ENCODE data around the gene DRAP1. TPM values are rescaled to one million over a fixed set of nuclear protein-coding genes. Genes with fewer than 3 reads are reported as not detected.

The DRAP1 gene
- total and polyA plus RNA-seq, 9 of the 15 experiments (the other 6 are each of a cell fraction or from before 2014, with no cell fraction given), result 9.6 to 200 (median 92.9) TPM

DNA sequence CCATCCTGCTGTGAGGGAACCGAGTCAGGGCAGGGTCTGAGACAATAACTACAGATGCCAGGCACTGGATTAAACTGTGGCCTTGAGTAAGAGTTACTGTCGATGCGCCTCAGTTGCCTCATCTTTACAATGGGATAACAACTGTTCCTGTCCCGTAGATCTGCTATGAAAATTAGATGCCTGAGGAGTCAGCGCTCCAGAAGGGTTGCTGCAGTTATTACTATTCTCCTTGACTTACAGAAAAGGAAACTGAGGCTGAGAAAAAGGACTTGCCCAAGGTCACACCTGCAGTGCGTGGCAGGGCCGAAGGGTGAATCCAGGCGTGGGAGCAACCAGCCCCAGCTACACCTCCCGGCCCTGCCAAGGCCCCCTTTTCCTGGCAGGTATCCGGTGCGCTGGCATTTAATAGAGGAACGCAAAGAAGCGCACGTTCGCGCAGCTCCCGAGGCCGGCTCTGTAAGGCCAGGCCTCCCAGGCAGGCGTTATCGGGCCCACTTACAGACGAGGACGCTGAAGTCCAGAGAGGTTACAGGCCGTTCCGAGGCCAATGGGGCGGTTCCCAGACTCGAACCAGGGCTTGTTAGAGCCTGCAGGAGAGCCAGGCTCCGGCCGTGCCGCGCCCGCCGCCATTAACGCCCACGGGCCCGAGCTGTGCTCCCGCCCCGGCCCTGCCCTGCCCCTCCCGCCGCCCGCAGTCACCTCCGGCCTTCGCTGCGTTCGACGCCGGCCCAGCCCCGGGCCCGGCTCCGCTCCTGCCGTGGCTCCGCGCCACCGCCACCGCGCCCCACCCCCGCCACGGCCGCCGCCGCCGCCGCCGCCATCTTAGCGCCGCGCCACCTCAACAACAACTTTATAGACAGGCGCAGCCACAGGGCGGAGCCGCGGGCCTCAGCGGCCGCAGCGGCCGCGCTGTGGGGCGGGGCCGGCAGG lies 750 bp upstream of the DRAP1 start, which contains the start of gene C11orf68 (continued):
- TF ChIP-seq HEY1 (CRISPR knock-in tag; IDR thresholded peaks at IDR 0.05; ENCODE audit: borderline replicate concordance) (no peak), HCFC1 (IDR thresholded peaks at IDR 0.05; ENCODE audit: low read depth, low read length) (peak; percentile 12), MTA3 (IDR thresholded peaks at IDR 0.05; ENCODE audit: borderline replicate concordance) (no peak), LARP7 (IDR thresholded peaks at IDR 0.05) (no peak), CBFA2T3 (IDR thresholded peaks at IDR 0.05) (no peak), KDM4B (IDR thresholded peaks at IDR 0.05; ENCODE audit: borderline replicate concordance in 2 of 2, low read depth in 1 of 2) (no peak), POLR2A (conservative IDR thresholded peaks at IDR 0.05) (no peak), MCM3 (IDR thresholded peaks at IDR 0.05) (no peak), ZNF583 (CRISPR knock-in tag; IDR thresholded peaks at IDR 0.05) (no peak), RNF2 (IDR thresholded peaks at IDR 0.05) (no peak), RAD21 (CRISPR knock-in tag; conservative IDR thresholded peaks at IDR 0.05 in 1 of 2, IDR thresholded peaks at IDR 0.05 in 1 of 2) (no peak), TRIM28 (IDR thresholded peaks at IDR 0.05) (no peak), CBFB (CRISPR knock-in tag; IDR thresholded peaks at IDR 0.05) (no peak), HSF4 (CRISPR knock-in tag; IDR thresholded peaks at IDR 0.05; ENCODE audit: borderline replicate concordance) (no peak)
- TF ChIP-seq, protein P1, sequence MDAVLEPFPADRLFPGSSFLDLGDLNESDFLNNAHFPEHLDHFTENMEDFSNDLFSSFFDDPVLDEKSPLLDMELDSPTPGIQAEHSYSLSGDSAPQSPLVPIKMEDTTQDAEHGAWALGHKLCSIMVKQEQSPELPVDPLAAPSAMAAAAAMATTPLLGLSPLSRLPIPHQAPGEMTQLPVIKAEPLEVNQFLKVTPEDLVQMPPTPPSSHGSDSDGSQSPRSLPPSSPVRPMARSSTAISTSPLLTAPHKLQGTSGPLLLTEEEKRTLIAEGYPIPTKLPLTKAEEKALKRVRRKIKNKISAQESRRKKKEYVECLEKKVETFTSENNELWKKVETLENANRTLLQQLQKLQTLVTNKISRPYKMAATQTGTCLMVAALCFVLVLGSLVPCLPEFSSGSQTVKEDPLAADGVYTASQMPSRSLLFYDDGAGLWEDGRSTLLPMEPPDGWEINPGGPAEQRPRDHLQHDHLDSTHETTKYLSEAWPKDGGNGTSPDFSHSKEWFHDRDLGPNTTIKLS (IDR thresholded peaks at IDR 0.05; ENCODE audit: borderline replicate concordance, low read depth), result no peak
- TF ChIP-seq, protein P2, sequence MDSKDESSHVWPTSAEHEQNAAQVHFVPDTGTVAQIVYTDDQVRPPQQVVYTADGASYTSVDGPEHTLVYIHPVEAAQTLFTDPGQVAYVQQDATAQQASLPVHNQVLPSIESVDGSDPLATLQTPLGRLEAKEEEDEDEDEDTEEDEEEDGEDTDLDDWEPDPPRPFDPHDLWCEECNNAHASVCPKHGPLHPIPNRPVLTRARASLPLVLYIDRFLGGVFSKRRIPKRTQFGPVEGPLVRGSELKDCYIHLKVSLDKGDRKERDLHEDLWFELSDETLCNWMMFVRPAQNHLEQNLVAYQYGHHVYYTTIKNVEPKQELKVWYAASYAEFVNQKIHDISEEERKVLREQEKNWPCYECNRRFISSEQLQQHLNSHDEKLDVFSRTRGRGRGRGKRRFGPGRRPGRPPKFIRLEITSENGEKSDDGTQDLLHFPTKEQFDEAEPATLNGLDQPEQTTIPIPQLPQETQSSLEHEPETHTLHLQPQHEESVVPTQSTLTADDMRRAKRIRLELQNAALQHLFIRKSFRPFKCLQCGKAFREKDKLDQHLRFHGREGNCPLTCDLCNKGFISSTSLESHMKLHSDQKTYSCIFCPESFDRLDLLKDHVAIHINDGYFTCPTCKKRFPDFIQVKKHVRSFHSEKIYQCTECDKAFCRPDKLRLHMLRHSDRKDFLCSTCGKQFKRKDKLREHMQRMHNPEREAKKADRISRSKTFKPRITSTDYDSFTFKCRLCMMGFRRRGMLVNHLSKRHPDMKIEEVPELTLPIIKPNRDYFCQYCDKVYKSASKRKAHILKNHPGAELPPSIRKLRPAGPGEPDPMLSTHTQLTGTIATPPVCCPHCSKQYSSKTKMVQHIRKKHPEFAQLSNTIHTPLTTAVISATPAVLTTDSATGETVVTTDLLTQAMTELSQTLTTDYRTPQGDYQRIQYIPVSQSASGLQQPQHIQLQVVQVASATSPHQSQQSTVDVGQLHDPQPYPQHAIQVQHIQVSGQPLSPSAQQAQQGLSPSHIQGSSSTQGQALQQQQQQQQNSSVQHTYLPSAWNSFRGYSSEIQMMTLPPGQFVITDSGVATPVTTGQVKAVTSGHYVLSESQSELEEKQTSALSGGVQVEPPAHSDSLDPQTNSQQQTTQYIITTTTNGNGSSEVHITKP (IDR thresholded peaks at IDR 0.05; ENCODE audit: partially characterized antibody), result no peak
- TF ChIP-seq, protein P3, sequence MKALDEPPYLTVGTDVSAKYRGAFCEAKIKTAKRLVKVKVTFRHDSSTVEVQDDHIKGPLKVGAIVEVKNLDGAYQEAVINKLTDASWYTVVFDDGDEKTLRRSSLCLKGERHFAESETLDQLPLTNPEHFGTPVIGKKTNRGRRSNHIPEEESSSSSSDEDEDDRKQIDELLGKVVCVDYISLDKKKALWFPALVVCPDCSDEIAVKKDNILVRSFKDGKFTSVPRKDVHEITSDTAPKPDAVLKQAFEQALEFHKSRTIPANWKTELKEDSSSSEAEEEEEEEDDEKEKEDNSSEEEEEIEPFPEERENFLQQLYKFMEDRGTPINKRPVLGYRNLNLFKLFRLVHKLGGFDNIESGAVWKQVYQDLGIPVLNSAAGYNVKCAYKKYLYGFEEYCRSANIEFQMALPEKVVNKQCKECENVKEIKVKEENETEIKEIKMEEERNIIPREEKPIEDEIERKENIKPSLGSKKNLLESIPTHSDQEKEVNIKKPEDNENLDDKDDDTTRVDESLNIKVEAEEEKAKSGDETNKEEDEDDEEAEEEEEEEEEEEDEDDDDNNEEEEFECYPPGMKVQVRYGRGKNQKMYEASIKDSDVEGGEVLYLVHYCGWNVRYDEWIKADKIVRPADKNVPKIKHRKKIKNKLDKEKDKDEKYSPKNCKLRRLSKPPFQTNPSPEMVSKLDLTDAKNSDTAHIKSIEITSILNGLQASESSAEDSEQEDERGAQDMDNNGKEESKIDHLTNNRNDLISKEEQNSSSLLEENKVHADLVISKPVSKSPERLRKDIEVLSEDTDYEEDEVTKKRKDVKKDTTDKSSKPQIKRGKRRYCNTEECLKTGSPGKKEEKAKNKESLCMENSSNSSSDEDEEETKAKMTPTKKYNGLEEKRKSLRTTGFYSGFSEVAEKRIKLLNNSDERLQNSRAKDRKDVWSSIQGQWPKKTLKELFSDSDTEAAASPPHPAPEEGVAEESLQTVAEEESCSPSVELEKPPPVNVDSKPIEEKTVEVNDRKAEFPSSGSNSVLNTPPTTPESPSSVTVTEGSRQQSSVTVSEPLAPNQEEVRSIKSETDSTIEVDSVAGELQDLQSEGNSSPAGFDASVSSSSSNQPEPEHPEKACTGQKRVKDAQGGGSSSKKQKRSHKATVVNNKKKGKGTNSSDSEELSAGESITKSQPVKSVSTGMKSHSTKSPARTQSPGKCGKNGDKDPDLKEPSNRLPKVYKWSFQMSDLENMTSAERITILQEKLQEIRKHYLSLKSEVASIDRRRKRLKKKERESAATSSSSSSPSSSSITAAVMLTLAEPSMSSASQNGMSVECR (CRISPR knock-in tag; IDR thresholded peaks at IDR 0.05), result no peak
